ENCODE data around the gene DGCR8. TPM values are rescaled to one million over a fixed set of nuclear protein-coding genes. Genes with fewer than 3 reads are reported as not detected.
A peak's percentile ranks its signal among the peaks of the same experiment; 100 is the strongest.

DGCR8 gene
- total and polyA plus RNA-seq, 5 donors from 2014 or later: 2.7 to 41.1 (median 5.1) TPM

DNA sequence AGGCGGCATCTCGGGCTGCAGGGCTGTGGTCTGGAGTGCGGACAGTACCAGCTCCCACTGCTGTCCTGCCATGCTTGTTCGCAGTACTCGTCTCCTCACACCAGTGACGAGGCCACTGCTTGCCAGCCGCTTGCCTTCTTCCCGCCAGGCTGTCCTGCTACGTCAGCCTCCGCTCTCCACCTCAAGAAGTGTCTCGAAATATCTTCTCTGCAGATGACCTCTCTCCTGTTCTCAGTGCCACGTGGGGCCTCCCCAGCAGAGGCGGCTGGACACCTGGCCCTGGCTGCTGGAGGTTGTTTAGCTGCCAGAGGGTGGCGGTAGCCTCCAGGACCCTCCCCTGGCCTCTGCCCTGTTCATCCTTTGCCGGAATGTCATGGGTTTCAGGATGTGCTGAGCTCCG, 73.9 kb downstream of the DGCR8 start:
- H3K27me3 ChIP-seq (ENCODE audit: control insufficient read depth, insufficient read depth, low read length): no peaks in the 10 kb centered on the region
- Mint-ChIP-seq H3K36me3 (no peaks in the 10 kb centered on the region), H3K27ac (no peak overlapping the region), H3K27me3 (peaks cover 4% of the 10 kb centered on the region), H3K9me3 (no peaks in the 10 kb centered on the region), H3K4me3 (no peak overlapping the region), H3K4me1 (peaks cover 0 to 3% (median 0%) of the 10 kb centered on the region in 4 donors)
- H3K36me3 ChIP-seq (ENCODE audit: control insufficient read depth, insufficient read depth, low read length): no peaks in the 10 kb centered on the region
- H3K9me3 ChIP-seq (ENCODE audit: control insufficient read depth in 2 of 2, low read length in 2 of 2): no peaks in the 10 kb centered on the region
- H3K27ac ChIP-seq (ENCODE audit: insufficient read depth, low read length, poor library complexity, severe bottlenecking): no peak overlapping the region
- H3K4me1 ChIP-seq (ENCODE audit: control insufficient read depth, insufficient read depth, low read length, poor library complexity, severe bottlenecking): peaks cover 3% of the 10 kb centered on the region
- ATAC-seq (ENCODE audit: low read depth in 2 of 2) (no peak), DNase-seq (no peak)
- H3K4me3 ChIP-seq (ENCODE audit: low read depth, low read length): no peak overlapping the region

DNA sequence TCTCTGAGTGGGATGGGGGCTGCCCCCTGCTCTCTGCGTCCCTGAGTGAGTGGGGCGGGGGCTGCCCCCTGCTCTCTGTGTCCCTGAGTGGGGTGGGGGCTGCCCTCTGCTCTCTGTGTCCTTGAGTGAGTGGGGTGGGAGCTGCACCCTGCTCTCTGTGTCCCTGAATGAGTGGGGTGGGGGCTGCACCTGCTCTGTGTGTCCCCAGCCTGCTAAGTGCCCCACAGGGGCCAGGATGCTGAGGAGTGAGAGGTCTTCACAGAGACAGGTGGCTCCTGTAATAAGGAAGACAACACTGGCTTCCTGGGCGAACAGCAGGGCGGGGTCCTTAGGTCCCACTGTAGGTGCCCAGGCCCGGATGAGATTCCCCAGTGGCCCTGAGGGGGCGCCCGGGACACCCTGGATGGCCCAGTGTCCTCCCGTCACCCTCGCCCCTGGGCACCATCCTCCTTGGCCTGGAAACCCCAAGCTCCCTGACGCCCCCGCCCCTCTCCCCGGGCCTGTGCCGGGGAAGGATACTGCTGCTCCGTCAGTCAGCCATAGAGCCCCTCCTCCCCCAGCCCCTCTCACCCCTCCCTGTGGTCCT, 74.7 kb downstream of the DGCR8 start:
- ATAC-seq (ENCODE audit: low read depth in 2 of 2) (no peak), DNase-seq (no peak)
- Mint-ChIP-seq H3K4me1 (peaks cover 0 to 3% (median 0%) of the 10 kb centered on the region in 4 donors), H3K9me3 (no peaks in the 10 kb centered on the region), H3K36me3 (no peaks in the 10 kb centered on the region), H3K27me3 (peaks cover 4% of the 10 kb centered on the region), H3K27ac (no peak overlapping the region), H3K4me3 (no peak overlapping the region)
- Histone ChIP-seq H3K9me3 (ENCODE audit: control insufficient read depth in 2 of 2, low read length in 2 of 2) (no peaks in the 10 kb centered on the region), H3K27me3 (ENCODE audit: control insufficient read depth, insufficient read depth, low read length) (no peaks in the 10 kb centered on the region), H3K4me3 (ENCODE audit: low read depth, low read length) (no peak overlapping the region), H3K4me1 (ENCODE audit: control insufficient read depth, insufficient read depth, low read length, poor library complexity, severe bottlenecking) (peaks cover 3% of the 10 kb centered on the region), H3K36me3 (ENCODE audit: control insufficient read depth, insufficient read depth, low read length) (no peaks in the 10 kb centered on the region), H3K27ac (ENCODE audit: insufficient read depth, low read length, poor library complexity, severe bottlenecking) (no peak overlapping the region)

DNA sequence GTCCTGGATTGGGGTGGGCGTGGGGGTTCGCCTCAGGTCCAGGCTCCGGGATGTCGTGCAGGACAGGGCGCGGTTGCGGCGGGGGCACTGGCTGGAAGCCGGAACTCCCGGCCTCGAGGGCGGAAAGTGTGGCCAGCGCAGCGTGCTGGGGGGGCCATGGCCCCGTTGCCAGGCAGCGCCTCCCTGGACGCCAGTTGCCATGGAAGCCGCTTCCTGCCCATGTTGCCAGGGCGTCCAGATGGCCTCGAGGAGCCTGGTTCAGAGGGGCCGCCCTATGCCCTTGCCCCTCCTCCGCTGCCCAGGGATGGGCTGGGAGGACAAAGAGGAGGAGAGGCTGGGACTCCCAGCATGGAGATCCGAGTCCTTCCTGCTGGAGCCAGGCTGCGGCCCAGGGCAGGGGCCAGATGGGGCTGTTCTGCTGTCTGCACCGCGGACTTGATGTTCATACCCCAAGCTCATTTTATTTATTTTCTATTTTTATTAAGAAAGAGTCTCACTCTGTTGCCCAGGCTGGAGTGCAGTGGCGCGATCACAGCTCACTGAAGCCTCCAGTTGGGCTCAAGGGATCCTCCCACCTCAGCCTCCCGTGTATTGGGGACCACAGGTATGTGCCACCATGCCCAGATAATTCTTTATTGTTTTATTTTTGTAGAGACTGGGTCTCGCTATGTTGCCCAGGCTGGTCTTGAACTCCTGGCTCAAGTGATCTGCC, 75.4 kb downstream of the DGCR8 start:
- Histone ChIP-seq H3K4me1 (ENCODE audit: control insufficient read depth, insufficient read depth, low read length, poor library complexity, severe bottlenecking) (peaks cover 3% of the 10 kb centered on the region), H3K9me3 (ENCODE audit: control insufficient read depth in 2 of 2, low read length in 2 of 2) (no peaks in the 10 kb centered on the region), H3K4me3 (ENCODE audit: low read depth, low read length) (no peak overlapping the region), H3K27me3 (ENCODE audit: control insufficient read depth, insufficient read depth, low read length) (no peaks in the 10 kb centered on the region), H3K36me3 (ENCODE audit: control insufficient read depth, insufficient read depth, low read length) (no peaks in the 10 kb centered on the region), H3K27ac (ENCODE audit: insufficient read depth, low read length, poor library complexity, severe bottlenecking) (no peak overlapping the region)
- ATAC-seq (ENCODE audit: low read depth in 2 of 2) (no peak), DNase-seq (peak in 1 of 3 donors; percentile 43)
- H3K27ac Mint-ChIP-seq: no peak overlapping the region
- no peaks in the 10 kb centered on the region for H3K36me3 Mint-ChIP-seq
- H3K27me3 Mint-ChIP-seq: peaks cover 9% of the 10 kb centered on the region
- no peak overlapping the region for H3K4me3 Mint-ChIP-seq
- H3K9me3 Mint-ChIP-seq: no peaks in the 10 kb centered on the region
- peaks cover 0 to 3% (median 0%) of the 10 kb centered on the region in 4 donors for H3K4me1 Mint-ChIP-seq

DNA sequence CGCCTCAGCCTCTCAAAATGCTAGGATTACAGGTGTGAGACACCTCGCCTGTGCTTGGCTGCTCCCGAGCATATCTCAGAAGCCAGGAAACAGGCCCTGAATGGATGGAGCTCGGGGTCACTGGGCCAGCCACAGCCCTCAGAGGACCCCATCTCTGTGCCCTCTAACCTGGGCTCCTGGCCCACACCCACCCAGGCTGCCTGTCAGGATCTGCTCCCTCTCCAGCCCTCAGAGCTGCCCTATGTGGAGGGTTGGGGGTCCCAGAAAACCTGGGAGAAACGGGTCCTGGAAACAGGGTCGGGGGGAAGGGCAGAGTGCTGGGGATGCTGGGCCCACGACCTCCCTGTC, 76.0 kb downstream of the DGCR8 start:
- H3K36me3 Mint-ChIP-seq: no peaks in the 10 kb centered on the region
- no peaks in the 10 kb centered on the region for H3K9me3 Mint-ChIP-seq
- peaks cover 9% of the 10 kb centered on the region for H3K27me3 Mint-ChIP-seq
- H3K27me3 ChIP-seq (ENCODE audit: control insufficient read depth, insufficient read depth, low read length): no peaks in the 10 kb centered on the region
- no peak overlapping the region for H3K4me3 Mint-ChIP-seq
- H3K4me1 ChIP-seq (ENCODE audit: control insufficient read depth, insufficient read depth, low read length, poor library complexity, severe bottlenecking): peaks cover 3% of the 10 kb centered on the region
- no peak overlapping the region for H3K27ac ChIP-seq (ENCODE audit: insufficient read depth, low read length, poor library complexity, severe bottlenecking)
- ATAC-seq (ENCODE audit: low read depth in 2 of 2): no peak
- no peak overlapping the region for H3K4me3 ChIP-seq (ENCODE audit: low read depth, low read length)
- DNase-seq: no peak
- H3K4me1 Mint-ChIP-seq: peaks cover 0 to 3% (median 0%) of the 10 kb centered on the region in 4 donors
- H3K27ac Mint-ChIP-seq: no peak overlapping the region
- no peaks in the 10 kb centered on the region for H3K36me3 ChIP-seq (ENCODE audit: control insufficient read depth, insufficient read depth, low read length)
- H3K9me3 ChIP-seq (ENCODE audit: control insufficient read depth in 2 of 2, low read length in 2 of 2): no peaks in the 10 kb centered on the region

- DNase-seq: peak; percentile 74 to 81 (median 78)
- H3K27me3 ChIP-seq (ENCODE audit: control insufficient read depth, insufficient read depth, low read length): no peaks in the 10 kb centered on the region
- ATAC-seq (ENCODE audit: low read depth in 2 of 2): peak; percentile 71 to 79
- H3K4me1 ChIP-seq (ENCODE audit: control insufficient read depth, insufficient read depth, low read length, poor library complexity, severe bottlenecking): peaks cover 3% of the 10 kb centered on the region
- H3K27ac ChIP-seq (ENCODE audit: insufficient read depth, low read length, poor library complexity, severe bottlenecking): no peak overlapping the region
- H3K4me3 Mint-ChIP-seq: no peak overlapping the region
- H3K9me3 ChIP-seq (ENCODE audit: control insufficient read depth in 2 of 2, low read length in 2 of 2): no peaks in the 10 kb centered on the region
- no peaks in the 10 kb centered on the region for H3K9me3 Mint-ChIP-seq
- H3K36me3 Mint-ChIP-seq: no peaks in the 10 kb centered on the region
- no peak overlapping the region for H3K4me3 ChIP-seq (ENCODE audit: low read depth, low read length)
- peaks cover 0 to 3% (median 0%) of the 10 kb centered on the region in 4 donors for H3K4me1 Mint-ChIP-seq
- peak overlapping the region in 1 of 3 donors; percentile 67 for H3K27ac Mint-ChIP-seq
- no peaks in the 10 kb centered on the region for H3K36me3 ChIP-seq (ENCODE audit: control insufficient read depth, insufficient read depth, low read length)
- H3K27me3 Mint-ChIP-seq: peaks cover 9% of the 10 kb centered on the region
Measured at GRCh38 chr22:20156611-20157429, 76.8 kb downstream of the DGCR8 start.

DNA sequence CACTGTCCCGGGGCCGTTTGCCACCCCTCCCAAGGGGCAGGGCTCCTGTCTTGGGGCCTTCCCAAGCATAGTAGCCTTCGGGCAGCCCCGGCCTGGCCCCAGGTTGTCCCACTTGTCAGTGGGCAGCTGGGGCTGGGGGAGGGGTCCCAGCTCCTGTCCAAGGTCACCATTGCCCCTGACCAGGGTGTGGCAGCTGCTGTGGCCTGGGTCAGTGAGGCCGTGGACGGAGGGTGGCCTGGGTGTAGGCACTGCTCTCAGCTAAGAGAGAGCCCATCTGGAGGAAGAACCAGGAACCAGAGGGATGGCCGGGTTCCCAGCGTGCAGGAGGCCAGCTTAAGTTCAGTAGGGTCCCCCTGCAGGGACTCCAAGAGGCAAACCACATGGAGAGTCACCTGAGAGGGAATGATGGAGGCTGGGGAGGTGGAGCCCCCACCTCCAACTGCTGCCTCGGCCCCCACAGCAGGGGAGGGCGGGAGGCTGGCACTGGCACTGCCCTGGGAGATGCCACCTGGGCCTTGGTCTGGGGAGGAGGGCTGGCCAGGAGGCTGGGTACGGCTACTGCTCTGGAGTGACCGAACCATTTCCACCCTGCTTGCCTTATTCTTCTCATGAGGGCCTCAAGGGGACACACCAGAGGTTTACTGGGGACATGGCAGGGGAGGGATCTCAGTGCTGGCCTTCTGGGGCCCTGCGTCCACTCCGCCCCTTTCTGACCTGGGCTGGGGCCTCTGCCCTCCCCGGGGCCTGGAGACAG, 77.6 kb downstream of the DGCR8 start:
- no peak overlapping the region for H3K27ac ChIP-seq (ENCODE audit: insufficient read depth, low read length, poor library complexity, severe bottlenecking)
- no peaks in the 10 kb centered on the region for H3K36me3 ChIP-seq (ENCODE audit: control insufficient read depth, insufficient read depth, low read length)
- no peaks in the 10 kb centered on the region for H3K9me3 Mint-ChIP-seq
- H3K27ac Mint-ChIP-seq: no peak overlapping the region
- ATAC-seq (ENCODE audit: low read depth in 2 of 2): no peak
- no peak for DNase-seq
- no peaks in the 10 kb centered on the region for H3K27me3 ChIP-seq (ENCODE audit: control insufficient read depth, insufficient read depth, low read length)
- peaks cover 3% of the 10 kb centered on the region for H3K4me1 ChIP-seq (ENCODE audit: control insufficient read depth, insufficient read depth, low read length, poor library complexity, severe bottlenecking)
- H3K4me3 ChIP-seq (ENCODE audit: low read depth, low read length): no peak overlapping the region
- peaks cover 9% of the 10 kb centered on the region for H3K27me3 Mint-ChIP-seq
- H3K36me3 Mint-ChIP-seq: no peaks in the 10 kb centered on the region
- H3K4me1 Mint-ChIP-seq: peaks cover 0 to 3% (median 0%) of the 10 kb centered on the region in 4 donors
- H3K9me3 ChIP-seq (ENCODE audit: control insufficient read depth in 2 of 2, low read length in 2 of 2): no peaks in the 10 kb centered on the region
- H3K4me3 Mint-ChIP-seq: no peak overlapping the region

- Histone ChIP-seq H3K27ac (ENCODE audit: insufficient read depth, low read length, poor library complexity, severe bottlenecking) (no peak overlapping the region), H3K36me3 (ENCODE audit: control insufficient read depth, insufficient read depth, low read length) (no peaks in the 10 kb centered on the region), H3K4me3 (ENCODE audit: low read depth, low read length) (no peak overlapping the region), H3K4me1 (ENCODE audit: control insufficient read depth, insufficient read depth, low read length, poor library complexity, severe bottlenecking) (peaks cover 3% of the 10 kb centered on the region), H3K27me3 (ENCODE audit: control insufficient read depth, insufficient read depth, low read length) (no peaks in the 10 kb centered on the region), H3K9me3 (ENCODE audit: control insufficient read depth in 2 of 2, low read length in 2 of 2) (no peaks in the 10 kb centered on the region)
- no peak for DNase-seq
- no peaks in the 10 kb centered on the region for H3K9me3 Mint-ChIP-seq
- H3K4me1 Mint-ChIP-seq: peaks cover 0 to 3% (median 0%) of the 10 kb centered on the region in 4 donors
- H3K4me3 Mint-ChIP-seq: no peak overlapping the region
- no peak for ATAC-seq (ENCODE audit: low read depth in 2 of 2)
- peaks cover 9% of the 10 kb centered on the region for H3K27me3 Mint-ChIP-seq
- no peaks in the 10 kb centered on the region for H3K36me3 Mint-ChIP-seq
- H3K27ac Mint-ChIP-seq: no peak overlapping the region
Measured at GRCh38 chr22:20158391-20159036, 78.5 kb downstream of the DGCR8 start.
